Aorta (tissue), 5 donors: ENCODE data around the gene RALGPS1. TPM values are rescaled to one million over a fixed set of nuclear protein-coding genes. Genes with fewer than 3 reads are reported as not detected.

Source experiments
- ATAC-seq: fragments of 200-7000 bp; cut with Tn5 transposase; one replicate; pipeline ENCODE4 v1.9.1; 2022; ENCODE audit warnings: moderate library complexity; ENCODE audit not compliant: low FRiP score
- DNase-seq, 2 donors: peaks; one replicate each; pipeline ENCODE4 v3.0.0-alpha.2; 2020
- H3K27ac ChIP-seq, 2 donors: one replicate each; pipeline ENCODE4 v1.5.1; 2013; ENCODE audit warnings: low read length in 2 of 2, mild to moderate bottlenecking in 2 of 2, moderate library complexity in 2 of 2, control low read depth in 1 of 2, inconsistent platforms in 1 of 2, low read depth in 1 of 2
- H3K27me3 ChIP-seq, 2 donors: one replicate each; pipeline ENCODE4 v1.6.1; 2013; ENCODE audit warnings: control low read depth in 1 of 2, low read length in 1 of 2, mild to moderate bottlenecking in 1 of 2, moderate library complexity in 1 of 2; ENCODE audit not compliant: insufficient read depth in 2 of 2, control insufficient read depth in 1 of 2
- H3K36me3 ChIP-seq, 2 donors: one replicate each; pipeline ENCODE4 v1.6.1; 2013; ENCODE audit warnings: control low read depth in 1 of 2, low read length in 1 of 2, mild to moderate bottlenecking in 1 of 2; ENCODE audit not compliant: insufficient read depth in 2 of 2, control insufficient read depth in 1 of 2
- H3K4me1 ChIP-seq, 2 donors: one replicate each; pipeline ENCODE4 v1.6.1; 2013; ENCODE audit warnings: low read length in 2 of 2, control low read depth in 1 of 2, mild to moderate bottlenecking in 1 of 2, moderate library complexity in 1 of 2; ENCODE audit not compliant: insufficient read depth in 2 of 2, control insufficient read depth in 1 of 2
- H3K4me3 ChIP-seq, 2 donors: one replicate each; pipeline ENCODE4 v1.5.1; 2013; ENCODE audit warnings: low read length in 2 of 2, control low read depth in 1 of 2, mild to moderate bottlenecking in 1 of 2
- H3K9me3 ChIP-seq: one replicate; pipeline ENCODE4 v1.6.1; 2013; ENCODE audit warnings: mild to moderate bottlenecking, low read length; ENCODE audit not compliant: control insufficient read depth
- WGBS, 2 donors: extraction: QIAGEN DNeasy Blood & Tissue Kit; methylation state at CpG; one replicate each; pipeline ENCODE4 v1.1.7; 2013; 5-methylcytosine and 5-hydroxymethylcytosine counted together
- intact Hi-C, 2 donors: fragments of 100-400 bp; cut with DNase I; formaldehyde crosslinking; loops; one replicate each; pipeline versions ENCODE4 v1.14.2 to v1.15.0; 2022
- polyA plus RNA-seq, 2 donors: library from polyadenylated mRNA; stranded (reverse); fragments of 200-250 nt; gene quantifications; one replicate each; pipeline ENCODE4 v1.2.3, GENCODE V29; 2013
- total RNA-seq, 2 donors: library from RNA; stranded (reverse); fragmentation: NEBNext Ultra II Directional; extraction: Animal tissue kit (Norgen Biotek cat#: 25700); gene quantifications; one replicate each; pipeline ENCODE4 v1.2.1, GENCODE V29; 2021
- donor health status: healthy with polysubstance abuse.
- donor health status: Bipolar disorder and iron deficiency.
- donor health status: DM: no; HTN: no; CAD: no.
- donor health status: DM: no; HTN: no; CAD: no.
- donor health status: DM: yes; HTN: yes; CAD: no.

The RALGPS1 gene
- total and polyA plus RNA-seq, 4 donors = 2.0 to 19.7 (median 8.3) TPM

GRCh38 chr9:127050591-127051001 lies 136.0 kb downstream of the RALGPS1 start:
- H3K27ac ChIP-seq = no peak overlapping the region
- intact Hi-C loops = loop anchor here in 1 of 2 donors (5.0 kb wide), 1 partner anchor 137 kb away; no protein-coding TSS in a partner anchor
- H3K36me3 ChIP-seq = no peaks in the 10 kb centered on the region
- no peak overlapping the region for H3K4me3 ChIP-seq
- no peaks in the 10 kb centered on the region for H3K9me3 ChIP-seq
- H3K4me1 ChIP-seq = no peaks in the 10 kb centered on the region
- DNase-seq = no peak
- ATAC-seq = no peak
- no peaks in the 10 kb centered on the region for H3K27me3 ChIP-seq
- WGBS, 2 donors = 90 to 95% methylated on average over 7 of the region's 7 CpGs

GRCh38 chr9:127051881-127052595 lies 137.5 kb downstream of the RALGPS1 start:
- H3K4me3 ChIP-seq = no peak overlapping the region
- intact Hi-C loops = loop anchor here in 1 of 2 donors (5.0 kb wide), 1 partner anchor 135 kb away; no protein-coding TSS in a partner anchor
- DNase-seq (no peak), ATAC-seq (no peak)
- H3K27ac ChIP-seq = no peak overlapping the region
- H3K4me1 ChIP-seq = no peaks in the 10 kb centered on the region
- H3K9me3 ChIP-seq = no peaks in the 10 kb centered on the region
- 86 to 88% methylated on average over 8 of the region's 8 CpGs for WGBS, 2 donors
- H3K27me3 ChIP-seq = no peaks in the 10 kb centered on the region
- H3K36me3 ChIP-seq = no peaks in the 10 kb centered on the region

GRCh38 chr9:127053057-127053821 lies 138.7 kb downstream of the RALGPS1 start:
- Histone ChIP-seq H3K36me3 (no peaks in the 10 kb centered on the region), H3K27ac (peak overlapping the region; percentile 11 to 32), H3K4me1 (no peaks in the 10 kb centered on the region), H3K9me3 (no peaks in the 10 kb centered on the region), H3K4me3 (no peak overlapping the region), H3K27me3 (no peaks in the 10 kb centered on the region)
- ATAC-seq = no peak
- 27 to 36% methylated on average over 14 of the region's 14 CpGs for WGBS, 2 donors
- intact Hi-C loops = loop anchor here in 1 of 2 donors (5.0 kb wide), 1 partner anchor 134 kb away; no protein-coding TSS in a partner anchor
- DNase-seq = no peak

- H3K4me3 ChIP-seq = no peak overlapping the region
- peak overlapping the region; percentile 11 to 23 for H3K27ac ChIP-seq
- 8 to 15% methylated on average over 5 of the region's 5 CpGs for WGBS, 2 donors
- H3K36me3 ChIP-seq = no peaks in the 10 kb centered on the region
- H3K27me3 ChIP-seq = no peaks in the 10 kb centered on the region
- DNase-seq (no peak), ATAC-seq (peak; percentile 45)
- intact Hi-C loops = loop anchor here in 1 of 2 donors (5.0 kb wide), 1 partner anchor 133 kb away; no protein-coding TSS in a partner anchor
- no peaks in the 10 kb centered on the region for H3K4me1 ChIP-seq
- no peaks in the 10 kb centered on the region for H3K9me3 ChIP-seq
Observed at GRCh38 chr9:127053960-127054359, 139.4 kb downstream of the RALGPS1 start.

- intact Hi-C loops = no loop called here
- no peaks in the 10 kb centered on the region for H3K27me3 ChIP-seq
Observed at GRCh38 chr9:127055745-127056402, 141.3 kb downstream of the RALGPS1 start.

GRCh38 chr9:127056446-127056845 lies 141.9 kb downstream of the RALGPS1 start:
- ATAC-seq = no peak

More at GRCh38 chr9:127055745-127056402, 141.3 kb downstream of the RALGPS1 start:
- no peaks in the 10 kb centered on the region for H3K9me3 ChIP-seq
- peaks cover 0 to 7% of the 10 kb centered on the region in 2 donors for H3K4me1 ChIP-seq
- ATAC-seq = no peak
- DNase-seq = no peak
- no peak overlapping the region for H3K27ac ChIP-seq
- H3K36me3 ChIP-seq = no peaks in the 10 kb centered on the region
- H3K4me3 ChIP-seq = no peak overlapping the region

GRCh38 chr9:127058011-127058644 lies 143.5 kb downstream of the RALGPS1 start:
- H3K27me3 ChIP-seq = no peaks in the 10 kb centered on the region
- peaks cover 0 to 7% of the 10 kb centered on the region in 2 donors for H3K4me1 ChIP-seq
- H3K9me3 ChIP-seq = no peaks in the 10 kb centered on the region
- DNase-seq (peak in 1 of 2 donors; percentile 67), ATAC-seq (no peak)
- intact Hi-C loops = no loop called here
- H3K4me3 ChIP-seq = no peak overlapping the region
- no peaks in the 10 kb centered on the region for H3K36me3 ChIP-seq
- H3K27ac ChIP-seq = no peak overlapping the region
- WGBS, 2 donors = 58 to 59% methylated on average over 7 of the region's 7 CpGs

More at GRCh38 chr9:127056446-127056845, 141.9 kb downstream of the RALGPS1 start:
- Histone ChIP-seq H3K27me3 (no peaks in the 10 kb centered on the region), H3K36me3 (no peaks in the 10 kb centered on the region), H3K4me1 (peaks cover 0 to 7% of the 10 kb centered on the region in 2 donors), H3K9me3 (no peaks in the 10 kb centered on the region), H3K4me3 (no peak overlapping the region), H3K27ac (no peak overlapping the region)
- no peak for DNase-seq
- intact Hi-C loops = no loop called here
- WGBS, 2 donors = 86 to 92% methylated on average over 3 of the region's 3 CpGs

GRCh38 chr9:127058645-127059021 lies 144.1 kb downstream of the RALGPS1 start:
- Histone ChIP-seq H3K27ac (no peak overlapping the region), H3K9me3 (no peaks in the 10 kb centered on the region), H3K36me3 (no peaks in the 10 kb centered on the region), H3K4me1 (peaks cover 0 to 7% of the 10 kb centered on the region in 2 donors), H3K4me3 (no peak overlapping the region), H3K27me3 (no peaks in the 10 kb centered on the region)
- DNase-seq = no peak
- intact Hi-C loops = no loop called here
- 89% methylated on average over 4 of the region's 4 CpGs for WGBS, 2 donors
- no peak for ATAC-seq
